Cerebellar nuclear complex (tissue), 1 donor: Measurements from ENCODE around the gene DNAJB6.

Experiments used
- DNase-seq, 2 experiments: peaks; one replicate each; lab custom pipeline; 2025; lab: John Stamatoyannopoulos, UW

The DNAJB6 gene

DNA sequence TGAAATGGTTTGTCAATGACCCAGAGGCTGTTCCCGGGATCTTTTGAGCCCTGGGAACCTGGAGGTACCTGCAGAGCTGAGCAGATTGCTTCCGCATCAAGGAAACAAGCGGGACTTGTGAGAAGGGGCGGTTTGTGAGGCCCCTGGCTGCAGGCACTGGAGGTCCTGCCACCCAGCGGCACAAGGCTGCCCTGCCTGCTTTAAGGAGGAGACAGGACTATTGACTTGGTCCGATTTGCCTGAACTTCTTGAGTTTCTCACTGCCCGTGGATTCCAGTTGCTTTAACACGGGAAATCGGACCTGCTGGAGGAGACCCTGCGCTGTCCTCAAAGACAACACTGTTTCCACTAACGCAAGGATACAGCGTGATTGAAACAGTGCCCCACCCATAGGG lies 130.1 kb downstream of the DNAJB6 start:
- no peak for DNase-seq
